Measurements from ENCODE around the gene GAL3ST3. TPM values are rescaled to one million over a fixed set of nuclear protein-coding genes. Genes with fewer than 3 reads are reported as not detected.

GAL3ST3 gene
- total and polyA plus RNA-seq, 2 experiments from 2014 or later, result 15.6 to 63.4 TPM

- peaks cover 27% of the 10 kb centered on the region for H3K4me1 Mint-ChIP-seq
- TF ChIP-seq EZH2 (IDR thresholded peaks at IDR 0.05; ENCODE audit: low read depth, unreplicated experiment) (no peak), NANOG (IDR thresholded peaks at IDR 0.05; ENCODE audit: borderline replicate concordance) (no peak), POLR2AphosphoS5 (IDR thresholded peaks at IDR 0.05; ENCODE audit: low read depth) (no peak), JUNB (IDR thresholded peaks at IDR 0.05; ENCODE audit: unreplicated experiment) (no peak), ZNF114 (CRISPR knock-in tag; IDR thresholded peaks at IDR 0.05) (no peak), EZH2phosphoT487 (IDR thresholded peaks at IDR 0.05; ENCODE audit: unreplicated experiment) (no peak), ZNF331 (CRISPR knock-in tag; IDR thresholded peaks at IDR 0.05; ENCODE audit: low read depth) (no peak), STAT1 (IDR thresholded peaks at IDR 0.05; ENCODE audit: unreplicated experiment) (no peak), CTCF (conservative IDR thresholded peaks at IDR 0.05; ENCODE audit: low read depth in 2 of 2) (no peak), REST (IDR thresholded peaks at IDR 0.05; ENCODE audit: unreplicated experiment) (no peak), CREB1 (CRISPR knock-in tag; IDR thresholded peaks at IDR 0.05; ENCODE audit: low read depth) (no peak), ZNF462 (CRISPR knock-in tag; IDR thresholded peaks at IDR 0.05) (no peak)
- TF ChIP-seq, protein P1, sequence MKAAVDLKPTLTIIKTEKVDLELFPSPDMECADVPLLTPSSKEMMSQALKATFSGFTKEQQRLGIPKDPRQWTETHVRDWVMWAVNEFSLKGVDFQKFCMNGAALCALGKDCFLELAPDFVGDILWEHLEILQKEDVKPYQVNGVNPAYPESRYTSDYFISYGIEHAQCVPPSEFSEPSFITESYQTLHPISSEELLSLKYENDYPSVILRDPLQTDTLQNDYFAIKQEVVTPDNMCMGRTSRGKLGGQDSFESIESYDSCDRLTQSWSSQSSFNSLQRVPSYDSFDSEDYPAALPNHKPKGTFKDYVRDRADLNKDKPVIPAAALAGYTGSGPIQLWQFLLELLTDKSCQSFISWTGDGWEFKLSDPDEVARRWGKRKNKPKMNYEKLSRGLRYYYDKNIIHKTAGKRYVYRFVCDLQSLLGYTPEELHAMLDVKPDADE (IDR thresholded peaks at IDR 0.05), result no peak
- Histone ChIP-seq H3F3A (replicated peaks; ENCODE audit: low read depth) (peaks cover 25% of the 10 kb centered on the region), H3K9me2 (ENCODE audit: insufficient read depth) (no peaks in the 10 kb centered on the region), H3K36me3 (ENCODE audit: insufficient read depth) (peaks cover 17% of the 10 kb centered on the region), H3K4me1 (ENCODE audit: insufficient read depth) (peaks cover 25% of the 10 kb centered on the region), H3K27ac (ENCODE audit: low read depth) (no peak overlapping the region), H3K79me2 (replicated peaks; ENCODE audit: insufficient read depth) (peaks cover 27% of the 10 kb centered on the region), H3K4me2 (peak overlapping the region; percentile 98), H3K27me3 (ENCODE audit: insufficient read depth) (no peaks in the 10 kb centered on the region), H3K4me3 (peak overlapping the region; percentile 90), H4K20me1 (replicated peaks; ENCODE audit: insufficient read depth) (peaks cover 7% of the 10 kb centered on the region; the same call in 1 of the 2 replicates), H2AFZ (peak overlapping the region; percentile 86)
- peaks cover 14% of the 10 kb centered on the region for H3K27me3 Mint-ChIP-seq (ENCODE audit: insufficient read depth, low read depth, poor library complexity)
- H3K4me3 Mint-ChIP-seq, result peak overlapping the region; percentile 85
- no peak for DNase-seq (ENCODE audit: low spot score)
- H3K36me3 Mint-ChIP-seq (ENCODE audit: low read depth), result peaks cover 36% of the 10 kb centered on the region
- H3K27ac Mint-ChIP-seq, result no peak overlapping the region; the same call in 1 of the 2 replicates
- no peaks in the 10 kb centered on the region; the same call in 2 of the 3 replicates for H3K9me3 Mint-ChIP-seq
- ATAC-seq, result no peak
These were observed 22.4 kb upstream of the GAL3ST3 start for GRCh38 chr11:66071381-66071801.
